ENCODE data around the gene UBA6.

DNA sequence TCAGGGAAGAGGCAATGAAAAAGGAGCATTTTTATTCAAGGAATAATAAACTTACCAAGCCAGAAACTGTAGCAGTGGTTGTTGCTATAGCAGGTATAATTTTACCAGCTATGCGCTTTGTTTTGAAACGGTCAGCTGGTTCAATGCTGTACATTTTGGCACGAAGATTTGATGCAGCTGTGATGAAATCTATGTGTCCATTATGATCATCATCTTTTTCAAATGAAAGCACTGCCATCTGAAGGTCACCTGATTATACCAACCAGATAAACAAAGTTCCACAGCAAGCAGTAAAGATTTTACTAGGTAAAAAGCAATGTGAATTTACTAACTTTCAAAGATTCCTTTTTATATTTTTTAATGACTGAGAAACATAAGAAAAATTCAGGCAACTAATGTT is 76.0 kb downstream of the UBA6 start:
- no peak for TF ChIP-seq CTCF (conservative IDR thresholded peaks at IDR 0.05; ENCODE audit: low read depth, low read length)
- no peak for TF ChIP-seq MXI1 (IDR thresholded peaks at IDR 0.05; ENCODE audit: borderline replicate concordance, low read depth, low read length)
- no peak for TF ChIP-seq RFX5 (IDR thresholded peaks at IDR 0.05; ENCODE audit: low read depth, low read length)
- TF ChIP-seq CEBPB (IDR thresholded peaks at IDR 0.05; ENCODE audit: low read depth, low read length), result no peak
- TF ChIP-seq POLR2A (IDR thresholded peaks at IDR 0.05; ENCODE audit: low read depth, low read length), result no peak
- no peak for TF ChIP-seq MAFK (IDR thresholded peaks at IDR 0.05; ENCODE audit: low read depth, low read length)
- no peak for TF ChIP-seq NFE2L2 (IDR thresholded peaks at IDR 0.05; ENCODE audit: low read depth, low read length)
- TF ChIP-seq, protein P1, sequence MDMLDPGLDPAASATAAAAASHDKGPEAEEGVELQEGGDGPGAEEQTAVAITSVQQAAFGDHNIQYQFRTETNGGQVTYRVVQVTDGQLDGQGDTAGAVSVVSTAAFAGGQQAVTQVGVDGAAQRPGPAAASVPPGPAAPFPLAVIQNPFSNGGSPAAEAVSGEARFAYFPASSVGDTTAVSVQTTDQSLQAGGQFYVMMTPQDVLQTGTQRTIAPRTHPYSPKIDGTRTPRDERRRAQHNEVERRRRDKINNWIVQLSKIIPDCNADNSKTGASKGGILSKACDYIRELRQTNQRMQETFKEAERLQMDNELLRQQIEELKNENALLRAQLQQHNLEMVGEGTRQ (IDR thresholded peaks at IDR 0.05; ENCODE audit: low read depth, low read length), result no peak
- no peak for TF ChIP-seq MAZ (IDR thresholded peaks at IDR 0.05; ENCODE audit: borderline replicate concordance, low read depth, low read length)
- TF ChIP-seq SMC3 (IDR thresholded peaks at IDR 0.05; ENCODE audit: low read depth, low read length), result no peak
- no peak for TF ChIP-seq CHD1 (IDR thresholded peaks at IDR 0.05; ENCODE audit: low read depth, low read length)
- no peak for TF ChIP-seq RAD21 (IDR thresholded peaks at IDR 0.05; ENCODE audit: low read length)
- TF ChIP-seq RCOR1 (IDR thresholded peaks at IDR 0.05; ENCODE audit: insufficient replicate concordance, low read length), result no peak
- TF ChIP-seq BHLHE40 (IDR thresholded peaks at IDR 0.05; ENCODE audit: low read depth, low read length), result no peak
